GM12801 (cell line): ENCODE results near the gene SLC25A34.

ENCODE experiments used
- TF ChIP-seq, protein P1 (sequence below): IDR thresholded peaks from one replicate; pipeline ENCODE4 v1.5.1; 2011; ENCODE audit warnings: control low read depth; ENCODE audit not compliant: insufficient read length; ENCODE audit errors: extremely low read depth

Gene SLC25A34

GRCh38 chr1:15740924-15741850 is 5.1 kb downstream of the SLC25A34 start:
- TF ChIP-seq, protein P1, sequence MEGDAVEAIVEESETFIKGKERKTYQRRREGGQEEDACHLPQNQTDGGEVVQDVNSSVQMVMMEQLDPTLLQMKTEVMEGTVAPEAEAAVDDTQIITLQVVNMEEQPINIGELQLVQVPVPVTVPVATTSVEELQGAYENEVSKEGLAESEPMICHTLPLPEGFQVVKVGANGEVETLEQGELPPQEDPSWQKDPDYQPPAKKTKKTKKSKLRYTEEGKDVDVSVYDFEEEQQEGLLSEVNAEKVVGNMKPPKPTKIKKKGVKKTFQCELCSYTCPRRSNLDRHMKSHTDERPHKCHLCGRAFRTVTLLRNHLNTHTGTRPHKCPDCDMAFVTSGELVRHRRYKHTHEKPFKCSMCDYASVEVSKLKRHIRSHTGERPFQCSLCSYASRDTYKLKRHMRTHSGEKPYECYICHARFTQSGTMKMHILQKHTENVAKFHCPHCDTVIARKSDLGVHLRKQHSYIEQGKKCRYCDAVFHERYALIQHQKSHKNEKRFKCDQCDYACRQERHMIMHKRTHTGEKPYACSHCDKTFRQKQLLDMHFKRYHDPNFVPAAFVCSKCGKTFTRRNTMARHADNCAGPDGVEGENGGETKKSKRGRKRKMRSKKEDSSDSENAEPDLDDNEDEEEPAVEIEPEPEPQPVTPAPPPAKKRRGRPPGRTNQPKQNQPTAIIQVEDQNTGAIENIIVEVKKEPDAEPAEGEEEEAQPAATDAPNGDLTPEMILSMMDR: peak; percentile 22

DNA sequence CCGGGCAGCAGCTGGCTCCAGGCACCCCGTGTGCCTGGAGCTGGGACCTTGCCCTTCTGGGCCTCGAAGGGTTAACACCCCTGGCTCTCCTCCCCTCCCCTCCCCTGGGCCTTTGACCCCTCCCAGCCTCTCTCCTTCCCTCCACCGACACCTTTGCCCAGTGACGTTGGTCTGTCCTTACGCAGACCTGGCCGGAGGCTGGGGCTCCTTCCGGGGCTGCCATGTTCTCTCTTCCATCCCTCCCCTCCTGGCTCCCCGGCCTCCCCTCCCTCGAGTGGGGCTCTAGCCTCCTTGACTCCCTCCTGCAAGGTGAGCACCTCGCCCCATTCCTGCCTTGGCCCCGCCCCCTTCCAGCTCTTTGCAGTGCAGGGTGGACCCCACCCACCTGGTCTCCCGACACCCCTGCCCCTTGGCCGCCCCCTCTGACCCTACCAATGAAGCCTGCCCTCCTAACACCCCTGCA is 6.3 kb downstream of the SLC25A34 start, which contains the start of gene TMEM82:
TSS of gene TMEM82 (plus strand) at position 161 of the 463 bp plus-strand sequence. CDS start at position 222, 61 bp downstream.
- TF ChIP-seq, protein P1: no peak

DNA sequence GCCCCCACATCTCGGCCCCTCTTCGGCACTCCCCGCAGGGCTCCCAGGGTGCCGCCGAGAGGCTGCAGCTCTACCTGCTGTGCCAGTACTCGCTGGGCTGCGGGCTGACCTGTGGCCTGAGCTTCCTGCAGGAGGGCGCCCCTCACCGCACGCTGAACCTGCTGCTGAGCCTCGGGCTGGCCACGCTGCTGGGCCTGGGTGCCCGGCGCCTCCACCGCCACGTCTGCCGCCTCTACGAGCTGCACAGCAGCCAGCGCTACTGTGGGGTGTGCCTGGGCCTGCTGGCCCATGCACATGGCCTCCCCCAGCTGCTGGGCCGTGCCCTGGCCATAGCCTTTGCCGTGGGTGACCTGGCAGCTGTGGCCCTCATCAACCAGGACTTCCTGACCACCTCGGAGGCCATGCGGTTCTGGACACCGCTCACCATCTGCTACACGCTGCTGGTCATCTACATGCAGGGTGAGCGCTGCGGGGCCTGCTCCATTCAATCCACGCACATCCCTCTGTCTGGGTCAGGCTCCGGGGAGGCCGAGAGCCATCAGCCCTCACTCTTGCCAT is 8.1 kb downstream of the SLC25A34 start:
- TF ChIP-seq, protein P1: no peak

DNA sequence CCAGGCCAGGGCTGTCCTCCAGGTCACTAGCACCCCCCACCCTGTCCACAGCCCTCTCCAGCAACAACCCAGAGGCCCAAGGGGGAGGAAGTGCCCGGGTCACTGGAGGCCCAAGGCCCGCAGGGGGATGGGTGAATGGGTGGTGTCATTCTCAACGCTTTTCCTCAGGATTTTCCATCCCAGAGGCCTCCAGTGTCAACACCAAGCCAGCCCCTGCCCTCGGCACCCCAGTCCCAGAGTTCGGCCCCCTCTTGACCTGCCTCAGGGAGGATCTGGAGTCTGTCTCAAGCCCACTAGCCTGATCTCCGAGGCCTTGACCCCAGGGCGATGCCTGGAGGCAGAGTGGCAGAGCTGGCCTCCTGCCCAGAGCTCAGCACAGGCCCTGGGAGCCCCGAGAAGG is 11.3 kb downstream of the SLC25A34 start:
- TF ChIP-seq, protein P1: no peak

- TF ChIP-seq, protein P1: no peak
These were observed 12.2 kb downstream of the SLC25A34 start for GRCh38 chr1:15748264-15748663.

GRCh38 chr1:15748690-15749398 is 12.8 kb downstream of the SLC25A34 start:
- TF ChIP-seq, protein P1: no peak
